K562 (cell line): ENCODE measurements around the gene SPTBN2. TPM values are rescaled to one million over a fixed set of nuclear protein-coding genes. Genes with fewer than 3 reads are reported as not detected.

ENCODE experiments used
- BCL6 ChIP-seq: fragments of 250-450 bp; sonication (Bioruptor Pico); IDR thresholded peaks from 2 replicates; pipeline ENCODE4 v1.4.0; 2020
- CAMTA2 ChIP-seq: fragments of 250-450 bp; sonication (Bioruptor Pico); conservative IDR thresholded peaks from 2 replicates; pipeline ENCODE4 v1.5.1; 2022
- CHD2 ChIP-seq: IDR thresholded peaks from 2 replicates; pipeline ENCODE4 v1.6.1; 2011; ENCODE audit warnings: low read depth, low read length
- ESRRB ChIP-seq: fragments of 250-450 bp; sonication (Bioruptor Pico); IDR thresholded peaks from 2 replicates; pipeline ENCODE4 v1.5.0; 2020; ENCODE audit warnings: mild to moderate bottlenecking, moderate library complexity, borderline replicate concordance
- FIP1L1 ChIP-seq: fragments of 200-400 bp; formaldehyde crosslinking; IDR thresholded peaks from 2 replicates; pipeline ENCODE4 v1.6.1; 2018; ENCODE audit warnings: mild to moderate bottlenecking, low read depth, low read length; ENCODE audit not compliant: poor library complexity, severe bottlenecking
- HINFP ChIP-seq: fragments of 450-650 bp; conservative IDR thresholded peaks from 2 replicates; pipeline ENCODE4 v1.6.1; 2016; ENCODE audit warnings: missing genetic modification characterization, low read depth, mild to moderate bottlenecking, control low read depth, missing compliant biosample characterization
- HNRNPUL1 ChIP-seq: fragments of 200-400 bp; formaldehyde crosslinking; IDR thresholded peaks from 2 replicates; pipeline ENCODE4 v1.6.1; 2017; ENCODE audit warnings: low read length
- LEF1 ChIP-seq: fragments of 450-650 bp; IDR thresholded peaks from 2 replicates; pipeline ENCODE4 v1.6.1; 2016; ENCODE audit warnings: mild to moderate bottlenecking
- POU5F1 ChIP-seq: fragments of 150-350 bp; IDR thresholded peaks from 2 replicates; pipeline ENCODE4 v1.6.1; 2014; ENCODE audit warnings: borderline replicate concordance, low read length, low read depth, mild to moderate bottlenecking; ENCODE audit not compliant: partially characterized antibody
- PTRF ChIP-seq: fragments of 450-650 bp; IDR thresholded peaks from 2 replicates; pipeline ENCODE4 v1.6.1; 2016; ENCODE audit warnings: mild to moderate bottlenecking, missing genetic modification characterization, missing compliant biosample characterization
- PURB ChIP-seq: sonication (generic); formaldehyde crosslinking; IDR thresholded peaks from 2 replicates; pipeline ENCODE4 v1.9.0; 2021; ENCODE audit warnings: low read depth, mild to moderate bottlenecking, missing genetic modification reagents
- PYGO2 ChIP-seq: fragments of 450-650 bp; IDR thresholded peaks from 2 replicates; pipeline ENCODE4 v1.6.1; 2016; ENCODE audit warnings: mild to moderate bottlenecking, missing genetic modification characterization, moderate library complexity, missing compliant biosample characterization
- RNF2 ChIP-seq: sonication (generic); IDR thresholded peaks from 2 replicates; pipeline ENCODE4 v1.6.1; 2016
- SOX6 ChIP-seq: fragments of 450-650 bp; IDR thresholded peaks from 2 replicates; pipeline ENCODE4 v1.6.1; 2014; ENCODE audit warnings: mild to moderate bottlenecking
- TBL1XR1 ChIP-seq, 2 experiments: IDR thresholded peaks; 2 replicates each; pipeline ENCODE4 v1.6.1; 2012; ENCODE audit warnings: improper control_type of control experiment in 2 of 2, low read length in 2 of 2, mild to moderate bottlenecking in 1 of 2
- ZKSCAN8 ChIP-seq: fragments of 200-800 bp; sonication (Bioruptor generic); IDR thresholded peaks from 2 replicates; pipeline ENCODE4 v1.6.1; 2016; ENCODE audit warnings: missing genetic modification characterization, missing compliant biosample characterization
- polyA plus RNA-seq, 8 experiments: library from polyadenylated mRNA; depleted of rRNA in 4 of 8; stranded (reverse) in 5 of 8; unstranded in 3 of 8; fragments of >200 nt; fragmentation: Nextera tagmentation in 2 of 8; fragmentation: Illumina TruSeq in 1 of 8; extraction: Ambion mirVana in 2 of 8; extraction: Trizol in 1 of 8; gene quantifications; 2 replicates each; pipeline versions ENCODE4 v1.2.1 to v1.2.3, GENCODE V29; 2011 to 2014; ENCODE audit warnings: inconsistent platforms in 1 of 8, missing spikeins in 1 of 8
- total RNA-seq, 7 experiments: library from RNA; depleted of rRNA in 6 of 7; stranded (reverse); fragments of >200 nt in 6 of 7; fragmentation: Illumina TruSeq in 2 of 7; extraction: Trizol in 2 of 7; gene quantifications; 2 replicates each; pipeline versions ENCODE4 v1.2.1 to v1.2.3, GENCODE V29; 2011 to 2021; ENCODE audit warnings: low replicate concordance in 1 of 7
- TF ChIP-seq, protein P1 (sequence below): fragments of 250-450 bp; sonication (Bioruptor Pico); IDR thresholded peaks from 2 replicates; pipeline ENCODE4 v1.8.0; 2021; ENCODE audit warnings: moderate library complexity, mild to moderate bottlenecking, inconsistent platforms
- TF ChIP-seq, protein P2 (sequence below): fragments of 450-650 bp; IDR thresholded peaks from 2 replicates; pipeline ENCODE4 v1.6.1; 2016; ENCODE audit warnings: low read depth

The SPTBN2 gene
- total and polyA plus RNA-seq, 9 of the 15 experiments (the other 6 are each of a cell fraction or from before 2014, with no cell fraction given), result 0.38 to 56.5 (median 19.7) TPM

- TF ChIP-seq, protein P1, sequence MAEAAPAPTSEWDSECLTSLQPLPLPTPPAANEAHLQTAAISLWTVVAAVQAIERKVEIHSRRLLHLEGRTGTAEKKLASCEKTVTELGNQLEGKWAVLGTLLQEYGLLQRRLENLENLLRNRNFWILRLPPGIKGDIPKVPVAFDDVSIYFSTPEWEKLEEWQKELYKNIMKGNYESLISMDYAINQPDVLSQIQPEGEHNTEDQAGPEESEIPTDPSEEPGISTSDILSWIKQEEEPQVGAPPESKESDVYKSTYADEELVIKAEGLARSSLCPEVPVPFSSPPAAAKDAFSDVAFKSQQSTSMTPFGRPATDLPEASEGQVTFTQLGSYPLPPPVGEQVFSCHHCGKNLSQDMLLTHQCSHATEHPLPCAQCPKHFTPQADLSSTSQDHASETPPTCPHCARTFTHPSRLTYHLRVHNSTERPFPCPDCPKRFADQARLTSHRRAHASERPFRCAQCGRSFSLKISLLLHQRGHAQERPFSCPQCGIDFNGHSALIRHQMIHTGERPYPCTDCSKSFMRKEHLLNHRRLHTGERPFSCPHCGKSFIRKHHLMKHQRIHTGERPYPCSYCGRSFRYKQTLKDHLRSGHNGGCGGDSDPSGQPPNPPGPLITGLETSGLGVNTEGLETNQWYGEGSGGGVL (CRISPR knock-in tag), result no peak
- TF ChIP-seq PYGO2 (tag) (no peak), PTRF (tag) (no peak), HNRNPUL1 (no peak), PURB (CRISPR knock-in tag) (no peak), ZKSCAN8 (CRISPR knock-in tag) (no peak), RNF2 (no peak), LEF1 (no peak), HINFP (no peak), FIP1L1 (peak; percentile 87), SOX6 (no peak), POU5F1 (no peak), ESRRB (no peak), TBL1XR1 (IDR thresholded peaks at IDR 0.05; ENCODE audit: low read length in 2 of 2) (0 out of 4 replicates have a peak, but pooled peaks of 1 of the 2 experiments have one; percentile 10), BCL6 (CRISPR knock-in tag) (no peak), CAMTA2 (CRISPR knock-in tag) (no peak), CHD2 (peak; percentile 95)
- TF ChIP-seq, protein P2, sequence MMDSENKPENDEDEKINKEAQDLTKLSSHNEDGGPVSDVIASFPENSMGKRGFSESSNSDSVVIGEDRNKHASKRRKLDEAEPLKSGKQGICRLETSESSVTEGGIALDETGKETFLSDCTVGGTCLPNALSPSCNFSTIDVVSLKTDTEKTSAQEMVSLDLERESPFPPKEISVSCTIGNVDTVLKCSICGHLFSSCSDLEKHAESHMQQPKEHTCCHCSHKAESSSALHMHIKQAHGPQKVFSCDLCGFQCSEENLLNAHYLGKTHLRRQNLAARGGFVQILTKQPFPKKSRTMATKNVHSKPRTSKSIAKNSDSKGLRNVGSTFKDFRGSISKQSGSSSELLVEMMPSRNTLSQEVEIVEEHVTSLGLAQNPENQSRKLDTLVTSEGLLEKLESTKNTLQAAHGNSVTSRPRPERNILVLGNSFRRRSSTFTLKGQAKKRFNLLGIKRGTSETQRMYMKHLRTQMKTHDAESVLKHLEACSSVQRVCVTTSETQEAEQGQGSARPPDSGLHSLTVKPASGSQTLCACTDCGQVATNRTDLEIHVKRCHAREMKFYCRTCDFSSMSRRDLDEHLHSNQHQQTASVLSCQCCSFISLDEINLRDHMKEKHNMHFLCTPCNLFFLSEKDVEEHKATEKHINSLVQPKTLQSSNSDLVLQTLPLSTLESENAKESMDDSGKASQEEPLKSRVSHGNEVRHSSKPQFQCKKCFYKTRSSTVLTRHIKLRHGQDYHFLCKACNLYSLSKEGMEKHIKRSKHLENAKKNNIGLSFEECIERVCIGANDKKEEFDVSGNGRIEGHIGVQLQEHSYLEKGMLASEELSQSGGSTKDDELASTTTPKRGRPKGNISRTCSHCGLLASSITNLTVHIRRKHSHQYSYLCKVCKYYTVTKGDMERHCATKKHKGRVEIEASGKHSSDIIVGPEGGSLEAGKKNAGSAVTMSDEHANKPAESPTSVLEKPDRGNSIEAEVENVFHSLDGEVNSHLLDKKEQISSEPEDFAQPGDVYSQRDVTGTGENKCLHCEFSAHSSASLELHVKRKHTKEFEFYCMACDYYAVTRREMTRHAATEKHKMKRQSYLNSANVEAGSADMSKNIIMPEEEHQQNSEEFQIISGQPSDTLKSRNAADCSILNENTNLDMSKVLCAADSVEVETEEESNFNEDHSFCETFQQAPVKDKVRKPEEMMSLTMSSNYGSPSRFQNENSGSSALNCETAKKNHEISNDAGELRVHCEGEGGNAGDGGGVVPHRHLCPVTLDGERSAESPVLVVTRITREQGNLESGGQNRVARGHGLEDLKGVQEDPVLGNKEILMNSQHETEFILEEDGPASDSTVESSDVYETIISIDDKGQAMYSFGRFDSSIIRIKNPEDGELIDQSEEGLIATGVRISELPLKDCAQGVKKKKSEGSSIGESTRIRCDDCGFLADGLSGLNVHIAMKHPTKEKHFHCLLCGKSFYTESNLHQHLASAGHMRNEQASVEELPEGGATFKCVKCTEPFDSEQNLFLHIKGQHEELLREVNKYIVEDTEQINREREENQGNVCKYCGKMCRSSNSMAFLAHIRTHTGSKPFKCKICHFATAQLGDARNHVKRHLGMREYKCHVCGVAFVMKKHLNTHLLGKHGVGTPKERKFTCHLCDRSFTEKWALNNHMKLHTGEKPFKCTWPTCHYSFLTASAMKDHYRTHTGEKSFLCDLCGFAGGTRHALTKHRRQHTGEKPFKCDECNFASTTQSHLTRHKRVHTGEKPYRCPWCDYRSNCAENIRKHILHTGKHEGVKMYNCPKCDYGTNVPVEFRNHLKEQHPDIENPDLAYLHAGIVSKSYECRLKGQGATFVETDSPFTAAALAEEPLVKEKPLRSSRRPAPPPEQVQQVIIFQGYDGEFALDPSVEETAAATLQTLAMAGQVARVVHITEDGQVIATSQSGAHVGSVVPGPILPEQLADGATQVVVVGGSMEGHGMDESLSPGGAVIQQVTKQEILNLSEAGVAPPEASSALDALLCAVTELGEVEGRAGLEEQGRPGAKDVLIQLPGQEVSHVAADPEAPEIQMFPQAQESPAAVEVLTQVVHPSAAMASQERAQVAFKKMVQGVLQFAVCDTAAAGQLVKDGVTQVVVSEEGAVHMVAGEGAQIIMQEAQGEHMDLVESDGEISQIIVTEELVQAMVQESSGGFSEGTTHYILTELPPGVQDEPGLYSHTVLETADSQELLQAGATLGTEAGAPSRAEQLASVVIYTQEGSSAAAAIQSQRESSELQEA, result no peak
Observed at GRCh38 chr11:66677599-66678375, 51.2 kb downstream of the SPTBN2 start, which contains the start of gene RBM4B (continued).
